Measurements from ENCODE around the gene A4GNT.
"Not testable (repeated sequence)": the region's sequence is repeated elsewhere in the genome, so short reads cannot be mapped to it uniquely, and the experiment has no call there.

Gene A4GNT

DNA sequence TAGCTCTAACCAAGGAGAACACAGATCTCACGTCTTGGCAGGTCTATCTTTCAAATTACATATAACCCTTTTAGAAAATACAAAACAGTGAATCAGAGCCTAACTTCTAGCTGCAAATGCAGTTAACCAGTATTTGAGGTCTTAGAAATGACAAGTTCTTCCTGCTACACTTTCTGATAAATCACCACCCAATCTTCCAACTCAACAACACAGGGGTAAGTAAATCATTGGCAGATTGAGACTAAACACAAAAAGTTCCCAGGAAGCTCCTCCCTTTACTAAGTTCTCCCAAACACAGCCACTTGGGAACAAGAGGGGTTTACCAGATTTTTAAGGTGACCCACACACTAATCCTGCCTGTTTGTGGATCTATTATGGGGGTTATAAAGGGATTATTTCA is at the start of gene A4GNT:
A4GNT (minus strand) TSS at position 152 of the 400 bp plus-strand sequence. CDS start 1,134 bp downstream, outside the sequence.
- no peak for DNase-seq (ENCODE audit: low spot score)

DNA sequence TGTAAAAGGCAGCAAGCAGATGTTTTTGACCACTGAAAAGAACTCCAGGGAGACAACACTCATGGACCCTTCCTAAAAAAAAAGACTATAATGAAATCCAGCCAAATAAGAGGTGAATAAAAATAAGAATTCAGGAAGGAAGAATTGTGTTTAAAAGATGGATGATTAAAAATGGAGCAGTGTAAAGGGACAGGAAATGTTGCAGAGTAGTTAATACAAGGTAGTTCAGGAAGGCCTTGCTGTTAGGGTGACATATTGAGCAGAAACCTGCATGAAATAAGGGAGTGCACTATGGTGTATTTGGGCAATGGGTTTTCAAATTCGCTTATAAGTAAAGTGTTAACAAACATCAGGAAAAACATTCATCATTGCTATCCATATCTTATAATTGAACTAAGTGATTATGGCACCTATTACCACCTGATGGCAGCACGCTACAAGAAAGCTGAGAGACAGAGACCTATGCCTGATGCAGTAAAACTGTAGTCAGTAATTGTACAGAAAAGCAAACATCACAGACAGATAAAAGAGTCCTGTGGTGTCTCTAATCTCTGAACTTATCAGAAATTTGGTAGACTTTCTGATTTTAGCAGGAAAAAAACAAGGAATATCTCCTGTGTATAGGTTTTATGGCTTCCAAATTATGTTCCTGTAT is 48.3 kb upstream of the A4GNT start:
- peak; percentile 69 for DNase-seq (ENCODE audit: low spot score)

DNA sequence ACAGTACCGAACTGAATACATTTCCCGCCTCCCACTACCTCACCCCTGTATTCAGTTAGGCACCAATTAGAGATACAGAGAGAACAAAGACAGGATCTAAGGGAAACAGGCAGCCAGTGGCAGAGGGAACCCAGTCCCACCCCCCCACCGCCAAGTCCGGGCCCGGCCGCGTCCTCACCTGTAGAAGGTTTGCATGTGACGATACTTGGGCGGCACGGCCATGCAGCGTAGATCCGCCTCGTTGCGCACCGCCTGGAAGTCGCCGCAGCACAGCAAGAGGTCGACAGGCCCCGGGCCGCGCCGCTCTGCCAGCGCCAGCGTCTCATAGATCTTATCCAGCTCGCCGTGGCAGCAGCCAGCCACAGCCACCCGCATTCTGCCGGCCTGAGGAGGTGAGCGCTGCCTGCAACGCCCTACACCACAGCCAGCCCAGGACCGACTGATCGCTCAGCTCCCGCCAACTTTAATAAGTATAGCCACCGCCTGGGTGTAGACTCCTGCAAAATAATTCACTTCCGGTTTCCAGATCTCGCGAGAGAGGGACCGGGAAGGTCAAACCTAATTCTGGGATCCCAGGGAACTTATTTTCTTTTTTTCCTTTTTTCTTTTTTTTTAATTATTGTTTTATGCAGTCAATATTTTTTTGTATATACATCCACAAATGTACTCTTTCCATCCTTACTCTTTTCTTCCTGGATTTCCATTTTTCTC is 42.4 kb upstream of the A4GNT start, which contains the start of gene DBR1:
DBR1 (minus strand) TSS at position 501 of the 711 bp plus-strand sequence; CDS start at position 375, 126 bp downstream.
- DNase-seq (ENCODE audit: low spot score): peak; percentile 78

DNA sequence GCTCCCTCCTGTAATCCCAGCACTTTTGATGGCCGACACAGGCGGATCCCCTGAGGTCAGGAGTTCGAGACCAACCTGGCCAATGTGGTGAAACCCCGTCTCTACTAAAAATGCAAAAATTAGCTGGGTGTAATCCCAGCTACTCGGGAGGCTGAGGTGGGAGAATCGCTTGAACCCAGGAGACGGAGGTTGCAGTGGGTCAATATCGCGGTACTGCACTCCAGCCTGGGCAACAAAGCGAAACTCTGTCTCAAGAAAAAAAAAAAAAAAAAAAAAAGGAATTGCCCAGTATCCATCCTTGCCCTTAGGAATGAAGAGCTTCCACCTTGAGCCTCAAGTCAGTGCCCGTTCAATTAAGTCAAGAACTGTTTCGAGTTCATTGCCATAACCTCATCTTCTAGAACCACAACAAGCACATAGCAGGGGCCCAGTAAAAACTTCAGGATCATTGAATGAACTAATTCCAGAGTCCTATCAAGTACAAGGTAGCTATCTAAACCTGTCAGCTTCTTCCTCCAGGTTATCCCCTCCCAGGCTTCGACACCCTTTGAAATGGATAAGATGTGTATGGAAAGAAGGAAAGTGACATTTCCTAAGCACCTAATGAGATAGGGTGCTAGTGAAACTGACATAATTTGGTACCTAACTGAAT is 41.7 kb upstream of the A4GNT start:
- DNase-seq (ENCODE audit: low spot score): peak; percentile 11

DNA sequence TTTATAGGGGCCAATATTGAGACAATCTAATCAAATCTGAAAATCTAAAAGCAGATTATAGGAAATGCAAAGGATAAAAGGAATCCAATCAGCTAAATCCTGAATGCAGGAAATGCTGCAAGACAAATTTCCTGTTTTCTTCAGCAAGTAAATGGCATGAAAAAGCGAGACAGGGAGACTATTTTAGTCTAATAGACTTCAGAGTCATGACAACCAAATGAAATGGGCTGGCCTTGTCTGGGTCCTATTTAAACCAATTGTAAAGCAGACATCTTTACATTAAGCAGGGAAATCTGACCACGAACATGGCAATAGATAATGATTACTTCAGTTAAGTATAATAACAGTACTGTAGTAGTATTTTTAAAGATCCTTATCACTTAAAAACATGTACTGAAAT is 40.4 kb upstream of the A4GNT start:
- DNase-seq (ENCODE audit: low spot score): no peak

DNA sequence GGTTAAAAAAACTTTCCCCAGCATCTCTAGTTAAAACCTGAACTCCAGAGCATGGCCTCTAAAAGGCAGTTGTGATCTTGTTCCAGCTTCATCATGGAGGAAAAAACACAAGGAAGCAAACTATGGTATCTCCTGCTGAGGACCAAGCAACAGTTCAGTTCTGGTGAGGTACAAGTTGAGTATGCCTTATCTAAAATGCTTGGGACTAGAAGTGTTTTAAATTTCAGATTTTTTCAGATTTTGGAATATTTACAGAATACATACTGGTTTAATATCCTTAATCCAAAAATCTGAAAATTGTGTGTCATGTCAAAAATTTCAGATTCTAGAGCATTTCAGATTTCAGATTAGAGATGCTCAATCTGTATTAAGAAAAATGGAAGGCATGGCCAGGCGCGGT is 32.9 kb upstream of the A4GNT start:
- DNase-seq (ENCODE audit: low spot score): no peak

DNA sequence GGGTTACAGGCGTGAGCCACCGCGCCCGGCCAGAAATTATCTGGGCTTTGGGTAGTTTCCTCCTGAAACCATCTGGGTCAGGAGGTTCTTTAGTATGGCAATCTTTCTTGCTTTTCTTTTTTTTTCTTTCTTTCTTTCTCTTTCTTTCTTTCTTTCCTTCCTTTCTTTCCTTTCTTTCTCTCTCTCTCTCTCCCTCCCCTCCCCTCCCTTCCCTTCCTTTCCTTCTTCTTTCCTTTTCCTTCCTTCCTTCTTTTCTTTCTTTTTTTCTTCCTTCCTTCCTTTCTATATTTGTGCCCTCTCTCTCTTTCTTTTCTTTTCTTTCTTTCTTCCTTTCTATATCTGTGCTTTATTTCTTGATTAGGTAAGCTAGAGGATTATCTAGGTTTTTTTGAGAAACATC is 25.6 kb upstream of the A4GNT start:
- DNase-seq (ENCODE audit: low spot score): no peak

DNA sequence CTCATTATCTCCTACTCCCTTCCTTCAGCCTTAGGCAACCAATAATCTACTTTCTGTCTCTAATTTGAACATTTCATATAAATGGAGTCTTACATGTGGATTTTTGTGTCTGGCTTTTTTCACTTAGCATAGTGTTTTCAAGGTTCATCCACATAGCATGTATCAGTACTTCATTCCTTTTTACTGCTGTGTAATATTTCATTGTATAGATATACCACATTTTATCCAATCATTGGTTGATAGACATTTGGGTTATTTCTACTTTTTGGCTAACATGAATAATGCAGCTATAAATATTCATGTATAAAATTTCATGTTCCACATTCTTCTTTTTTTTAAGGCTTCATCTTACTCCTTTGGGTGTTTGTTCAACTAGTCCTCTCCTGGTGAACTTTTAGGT is 22.3 kb upstream of the A4GNT start:
- no peak for DNase-seq (ENCODE audit: low spot score)

DNA sequence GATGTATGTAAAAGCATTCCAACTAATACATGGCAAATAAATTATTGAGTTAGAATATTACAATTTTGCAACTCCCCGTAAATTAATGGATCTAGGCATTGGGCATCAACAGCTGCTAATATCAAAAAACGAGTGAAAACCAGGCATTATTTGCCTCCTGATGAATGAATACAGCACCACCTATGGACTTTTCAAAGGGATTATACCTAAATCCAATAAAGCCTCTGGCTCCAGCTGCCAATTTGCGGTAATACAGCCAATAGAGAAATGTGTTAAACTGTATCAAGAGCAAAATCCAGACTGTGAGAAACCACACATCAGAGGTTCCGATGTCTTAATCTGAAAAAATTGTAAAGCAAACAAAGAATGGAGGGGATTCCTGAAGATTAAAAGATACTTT is 16.3 kb upstream of the A4GNT start:
- no peak for DNase-seq (ENCODE audit: low spot score)

DNA sequence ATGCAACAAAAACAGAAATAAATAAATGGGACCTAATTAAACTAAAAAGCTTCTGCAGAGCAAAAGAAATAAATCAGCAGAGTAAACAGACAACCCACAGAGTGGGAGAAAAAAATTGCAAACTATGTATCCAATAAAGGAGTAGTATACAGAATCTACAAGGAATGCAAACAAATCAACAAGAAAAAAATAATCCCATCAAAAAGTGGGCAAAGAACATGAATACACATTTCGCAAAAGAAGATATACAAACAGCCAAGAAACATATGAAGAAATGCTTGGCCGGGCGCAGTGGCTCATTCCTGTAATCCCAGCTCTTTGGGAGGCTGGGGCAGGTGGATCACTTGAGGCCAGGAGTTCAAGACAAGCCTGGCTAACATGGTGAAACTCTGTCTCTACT is 10.0 kb upstream of the A4GNT start:
- DNase-seq (ENCODE audit: low spot score): not testable (repeated sequence)

DNA sequence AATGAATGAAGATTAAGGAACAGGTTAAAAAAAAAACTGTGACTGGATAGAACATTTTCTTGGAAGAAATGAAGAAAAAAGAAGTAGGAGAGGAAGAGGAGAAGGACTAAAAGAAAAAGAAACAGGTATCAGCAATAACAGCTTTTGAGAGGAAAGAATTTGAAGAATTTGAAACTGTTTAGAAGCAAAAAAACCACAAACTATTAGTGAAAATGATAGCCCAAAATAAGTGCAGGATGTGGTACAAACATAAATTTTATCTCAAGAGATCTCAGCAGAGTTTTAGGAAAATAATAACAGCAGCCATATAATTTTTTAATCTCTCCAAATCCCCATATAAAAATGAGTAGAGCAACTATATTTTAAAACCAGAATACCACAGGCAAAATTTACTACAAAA is 8.8 kb upstream of the A4GNT start:
- DNase-seq (ENCODE audit: low spot score): no peak

DNA sequence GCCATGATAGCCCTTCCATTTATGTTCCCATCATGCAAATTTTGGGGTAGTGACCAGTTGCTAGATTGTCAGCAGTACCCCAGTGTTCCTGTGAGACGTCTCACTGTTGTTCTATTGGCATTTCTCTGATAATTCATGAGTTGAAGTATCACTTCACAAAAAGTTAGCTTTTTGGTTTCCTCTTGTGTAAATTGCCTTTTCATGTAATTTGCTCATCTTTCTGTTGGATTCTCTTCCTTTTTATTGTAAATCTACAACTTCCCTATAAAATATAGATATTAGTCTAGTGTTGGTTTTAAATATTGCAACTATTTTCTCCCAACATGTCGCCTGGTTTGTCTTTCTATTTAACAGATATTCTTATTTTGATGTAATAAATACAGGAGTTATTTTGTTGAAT is 7.5 kb upstream of the A4GNT start:
- no peak for DNase-seq (ENCODE audit: low spot score)

DNA sequence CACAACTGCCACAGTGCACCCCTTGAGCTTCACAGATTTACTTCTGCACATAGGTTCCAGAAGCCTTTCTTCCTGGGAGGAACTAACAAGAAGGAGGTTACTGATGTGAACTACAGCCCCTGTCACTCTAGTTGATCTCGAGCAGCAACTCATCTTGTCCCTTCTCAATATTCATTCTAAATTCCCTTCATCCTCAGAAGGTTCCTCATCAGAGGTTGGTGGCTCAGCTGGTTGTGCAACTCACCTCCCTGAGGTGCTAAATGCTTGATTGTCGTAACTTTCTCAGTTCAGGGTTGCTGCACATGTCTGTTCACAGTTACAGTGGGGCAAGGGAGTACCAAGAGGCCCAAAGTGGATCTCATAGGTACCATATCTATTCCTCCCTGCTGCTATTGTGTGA is 5.7 kb upstream of the A4GNT start:
- DNase-seq (ENCODE audit: low spot score): no peak

DNA sequence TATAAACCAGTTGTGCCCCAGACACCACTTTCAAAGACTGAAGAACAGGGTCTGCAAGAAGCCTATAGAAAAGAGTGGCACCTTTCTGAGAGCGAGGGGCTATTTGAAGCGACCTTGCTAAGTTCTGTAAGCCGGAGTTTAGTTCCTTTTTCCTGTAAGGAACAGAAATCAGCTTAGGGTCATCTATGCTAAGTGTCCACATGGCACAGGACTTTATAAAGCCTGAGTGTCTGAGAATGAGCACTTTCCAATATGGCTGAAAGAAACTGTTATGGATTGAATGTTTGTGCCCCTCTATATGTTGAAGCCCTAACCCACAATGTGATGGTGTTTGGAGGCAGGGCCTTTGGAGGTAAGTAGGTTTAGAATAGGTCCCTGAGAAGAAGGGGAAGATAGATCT is 4.0 kb upstream of the A4GNT start:
- peak; percentile 62 for DNase-seq (ENCODE audit: low spot score)

DNA sequence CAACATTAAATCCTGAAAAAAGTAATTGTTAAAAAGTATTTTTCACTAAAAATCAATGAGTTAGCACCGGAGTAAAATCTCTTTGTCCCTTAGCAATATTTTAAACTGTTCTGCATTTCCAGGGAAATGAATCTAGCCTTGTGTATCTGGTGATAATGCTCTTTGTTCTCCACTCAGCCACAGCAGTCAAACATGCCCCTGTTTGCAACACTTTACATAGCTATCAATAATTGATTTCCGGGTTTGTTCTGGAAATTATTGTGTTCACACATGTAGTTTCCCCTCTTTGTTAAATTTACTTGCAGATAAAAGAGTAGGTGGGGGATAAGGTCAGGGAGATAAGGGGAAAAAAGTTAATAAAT is 3.6 kb upstream of the A4GNT start:
- peak; percentile 64 for DNase-seq (ENCODE audit: low spot score)

DNA sequence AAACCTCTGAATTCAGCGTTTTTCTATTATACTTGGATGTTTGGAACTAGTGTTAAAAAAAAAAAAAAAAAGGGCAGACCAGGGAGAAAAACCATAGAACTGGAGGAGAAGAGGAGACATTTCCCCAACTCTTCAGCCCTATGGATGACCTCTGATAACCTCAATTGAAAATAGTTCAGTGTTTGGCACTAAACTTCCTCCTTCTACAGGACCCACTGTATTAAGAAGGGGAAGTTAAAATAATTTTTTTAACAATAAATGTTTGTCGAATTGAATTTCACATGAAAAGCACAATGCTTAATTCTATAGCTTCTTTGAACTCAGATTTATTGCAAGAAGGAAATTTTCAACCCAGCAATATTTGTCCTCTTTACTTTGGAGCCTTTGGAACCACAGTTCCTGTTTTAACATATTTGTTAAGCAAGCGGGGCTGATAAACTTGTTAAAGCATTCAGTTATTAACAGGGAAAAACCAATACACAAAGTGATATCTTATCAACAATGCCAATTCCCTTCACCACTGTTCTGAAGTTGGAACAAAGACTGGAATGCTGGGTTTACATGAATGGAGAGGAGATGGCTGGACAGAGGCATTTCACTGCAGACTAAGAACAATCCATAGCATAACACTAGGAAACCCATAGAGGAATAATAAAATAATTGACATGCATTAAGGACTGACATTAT is 3.1 kb upstream of the A4GNT start:
- DNase-seq (ENCODE audit: low spot score): peak; percentile 48

DNA sequence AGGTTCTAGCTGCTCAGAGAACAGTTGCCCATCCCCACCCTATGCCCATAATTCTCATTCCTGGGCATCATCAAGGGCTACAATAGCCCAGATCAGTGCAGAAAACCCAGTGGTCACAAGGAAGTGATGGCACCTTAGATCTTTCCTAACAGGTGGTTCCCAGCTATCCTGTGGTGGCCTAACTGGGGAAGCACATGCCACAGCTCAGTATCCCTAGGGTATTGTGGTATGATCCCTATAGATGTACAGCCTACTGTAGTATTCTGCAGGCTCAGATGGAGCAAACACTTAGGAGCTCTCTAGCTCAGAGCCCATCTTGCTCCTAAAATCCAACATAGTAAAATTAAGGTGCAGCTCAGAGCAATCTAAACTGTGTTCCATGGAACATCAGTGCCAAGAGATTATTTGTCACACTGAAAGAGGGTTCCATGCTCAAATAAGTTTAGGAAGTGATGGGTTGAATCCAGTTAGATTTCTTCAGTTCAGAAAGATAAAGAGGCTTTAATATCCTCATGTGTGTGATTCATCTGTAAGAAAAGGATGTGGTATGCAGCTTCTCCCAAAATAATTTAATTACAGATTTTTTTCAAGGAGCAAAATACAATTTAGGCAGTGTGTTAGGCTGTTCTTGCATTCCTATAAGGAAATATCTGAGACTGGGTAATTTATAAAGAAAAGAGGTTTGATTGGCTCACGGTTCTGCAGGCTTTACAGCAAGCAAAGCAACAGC is 4.4 kb downstream of the A4GNT start:
- DNase-seq (ENCODE audit: low spot score): no peak

DNA sequence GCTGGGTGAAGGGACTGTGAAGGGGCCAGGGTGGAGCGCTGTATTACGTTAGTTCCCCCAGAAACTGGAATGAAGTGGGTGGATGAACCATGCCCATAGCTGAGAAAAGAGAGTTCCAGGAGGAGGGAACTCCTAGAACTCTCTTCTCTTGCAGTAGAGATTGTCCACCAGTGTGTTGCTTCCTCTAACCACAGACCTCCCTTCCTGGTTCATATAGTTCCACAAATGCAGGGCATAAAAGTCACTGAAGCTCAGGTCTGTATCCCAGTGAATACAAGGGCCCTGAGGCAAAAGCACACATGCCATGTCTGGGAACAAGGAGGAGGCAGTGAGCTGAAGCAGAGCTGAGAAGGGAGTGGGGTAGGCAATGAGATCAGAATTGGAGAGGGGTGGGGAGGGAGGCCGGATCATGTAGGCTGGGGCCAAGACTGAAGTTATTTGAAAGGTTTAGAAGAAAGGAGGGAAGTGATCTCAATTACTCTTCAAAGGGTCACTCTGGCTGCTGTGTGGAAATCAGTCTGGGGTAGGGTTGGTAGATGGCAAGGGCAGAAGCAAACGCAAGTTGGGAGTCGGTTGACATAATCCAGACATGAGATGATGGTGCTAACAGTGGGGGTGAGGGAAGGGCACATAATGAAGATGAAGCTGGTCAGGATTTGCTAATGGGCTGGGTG is 6.5 kb downstream of the A4GNT start:
- peak; percentile 58 for DNase-seq (ENCODE audit: low spot score)

DNA sequence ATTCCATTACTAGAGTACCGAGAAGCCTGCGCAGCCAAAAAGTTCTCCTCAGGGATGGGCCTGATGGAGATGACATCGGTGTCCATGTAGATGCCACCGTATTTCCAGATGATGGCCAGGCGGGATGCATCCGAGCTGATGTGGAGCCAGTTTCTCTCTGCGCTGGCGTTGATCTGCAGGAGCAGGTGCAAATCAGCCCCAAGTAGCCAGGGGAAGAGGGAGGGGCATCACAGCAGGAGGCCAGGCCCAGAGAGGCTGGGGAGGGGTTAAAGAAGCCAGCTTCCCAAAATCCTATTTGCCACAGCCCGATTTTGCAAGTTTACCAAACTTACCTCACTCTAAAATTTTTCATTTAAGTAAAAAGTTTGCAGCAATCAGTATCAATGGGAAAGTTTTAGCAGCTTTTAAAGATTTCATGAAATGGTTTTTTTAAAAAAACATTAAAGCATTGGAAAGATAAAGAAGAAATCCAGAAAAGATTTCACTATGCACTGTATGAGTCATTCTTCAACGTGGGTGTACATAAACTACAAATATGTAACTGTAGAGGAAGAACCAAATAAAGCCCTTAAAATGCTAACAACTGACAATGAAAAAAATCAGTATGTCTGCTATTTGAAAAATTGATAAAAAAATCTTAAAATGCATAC is 7.4 kb downstream of the A4GNT start:
- no peak for DNase-seq (ENCODE audit: low spot score)

DNA sequence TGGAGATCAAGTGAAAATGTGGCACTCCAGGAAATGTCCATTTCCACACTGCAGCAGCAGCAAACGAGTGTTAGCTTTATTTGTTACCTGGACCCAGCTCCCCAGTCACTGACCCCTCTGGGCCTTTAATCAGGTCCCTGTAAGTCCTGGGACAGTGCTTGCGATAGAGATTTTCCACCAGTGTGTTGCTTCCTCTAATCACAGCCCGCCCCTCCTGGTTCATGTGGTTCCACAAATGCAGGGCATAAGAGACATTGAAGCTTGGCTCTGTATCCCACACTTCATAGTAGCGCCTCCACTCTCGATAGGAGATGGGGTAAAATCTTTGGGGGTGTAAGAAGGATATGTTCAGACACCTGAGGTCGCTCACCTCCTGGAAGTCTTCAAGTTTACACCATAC is 8.0 kb downstream of the A4GNT start:
- DNase-seq (ENCODE audit: low spot score): no peak

DNA sequence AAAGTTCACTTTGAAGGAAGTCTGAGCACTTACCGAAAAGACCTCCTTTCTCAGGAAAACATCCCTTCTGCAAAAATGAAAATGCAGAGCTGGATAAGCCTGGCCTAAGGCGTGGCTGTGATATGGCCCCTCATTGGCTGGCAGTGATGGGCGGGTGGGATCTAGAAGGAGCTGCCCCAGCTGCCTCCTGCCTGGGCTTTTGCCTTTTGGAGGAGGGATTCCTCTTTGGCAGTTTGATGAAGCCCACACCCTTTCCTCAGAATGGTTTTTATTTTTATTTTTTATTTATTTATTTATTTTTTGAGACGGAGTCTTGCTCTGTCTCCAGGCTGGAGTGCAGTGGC is 12.8 kb downstream of the A4GNT start:
- no peak for DNase-seq (ENCODE audit: low spot score)
